IMR-90 (cell line): Measurements from ENCODE around the gene GRK5. TPM values are rescaled to one million over a fixed set of nuclear protein-coding genes. Genes with fewer than 3 reads are reported as not detected.

ENCODE experiments used
- ATAC-seq: fragments of 200-7000 bp; cut with Tn5 transposase; 2 replicates; pipeline ENCODE4 v1.9.1; 2020; ENCODE audit warnings: low read depth, mild to moderate bottlenecking, moderate library complexity
- BruUV-seq: library from RNA; stranded (reverse); fragments of 400-500 nt; replicated peaks from 2 replicates; lab custom pipeline; 2021; lab: Mats Ljungman, UMichigan
- CTCF ChIA-PET: fragments of 300-600 bp; formaldehyde crosslinking; extraction: SDS; loops from one replicate; lab custom pipeline; 2021; ENCODE audit warnings: antibody characterized with exemption; lab: Yijun Ruan, JAX
- POLR2A ChIA-PET: fragments of 300-600 bp; sonication (Branson Sonifier 250); formaldehyde crosslinking; loops from one replicate; lab custom pipeline; 2022; ENCODE audit warnings: antibody characterized with exemption; ENCODE audit not compliant: unreplicated experiment; lab: Charles Lee
- DNase-seq: peaks from one replicate; pipeline ENCODE4 v3.0.0; 2013
- H2AFZ ChIP-seq: replicated peaks from 2 replicates; pipeline ENCODE3; 2013; ENCODE audit warnings: low read length, mild to moderate bottlenecking; ENCODE audit not compliant: poor library complexity
- H2AK5ac ChIP-seq: 2 replicates; pipeline ENCODE4 v1.6.1; 2013; ENCODE audit warnings: low read depth, low read length, inconsistent platforms
- H2AK9ac ChIP-seq: replicated peaks from 2 replicates; pipeline ENCODE3; 2013; ENCODE audit warnings: mild to moderate bottlenecking, low read depth, low read length, moderate library complexity; ENCODE audit not compliant: poor library complexity
- H2BK120ac ChIP-seq: 2 replicates; pipeline ENCODE4 v1.6.1; 2013; ENCODE audit warnings: low read depth, low read length, inconsistent platforms
- H2BK15ac ChIP-seq: 3 replicates; pipeline ENCODE4 v1.6.1; 2013; ENCODE audit warnings: low read depth, low read length, inconsistent platforms
- H2BK20ac ChIP-seq: 2 replicates; pipeline ENCODE4 v1.6.1; 2013; ENCODE audit warnings: low read depth, mild to moderate bottlenecking, inconsistent platforms, low read length, moderate library complexity
- H2BK5ac ChIP-seq: 2 replicates; pipeline ENCODE4 v1.6.1; 2013; ENCODE audit warnings: mild to moderate bottlenecking, low read depth, low read length, inconsistent platforms; ENCODE audit not compliant: poor library complexity, severe bottlenecking
- H3K14ac ChIP-seq: replicated peaks from 2 replicates; pipeline ENCODE4 v1.6.1; 2013; ENCODE audit warnings: low read depth, low read length, inconsistent platforms
- H3K18ac ChIP-seq: 2 replicates; pipeline ENCODE4 v1.6.1; 2013; ENCODE audit warnings: low read depth, low read length, control low read depth
- H3K23ac ChIP-seq: 2 replicates; pipeline ENCODE4 v1.6.1; 2013; ENCODE audit warnings: low read depth, low read length, inconsistent platforms
- H3K27ac ChIP-seq: 2 replicates; pipeline ENCODE4 v1.5.1; 2013; ENCODE audit warnings: mild to moderate bottlenecking, control low read depth, low read length; ENCODE audit not compliant: insufficient read depth
- H3K27me3 ChIP-seq: 2 replicates; pipeline ENCODE4 v1.6.1; 2013; ENCODE audit warnings: low read length; ENCODE audit not compliant: control insufficient read depth, insufficient read depth
- H3K36me3 ChIP-seq: 2 replicates; pipeline ENCODE4 v1.6.1; 2013; ENCODE audit warnings: low read length, mixed read lengths; ENCODE audit not compliant: control insufficient read depth, insufficient read depth
- H3K4ac ChIP-seq: 2 replicates; pipeline ENCODE4 v1.6.1; 2013; ENCODE audit warnings: low read depth, low read length, inconsistent platforms
- H3K4me1 ChIP-seq: 2 replicates; pipeline ENCODE4 v1.6.1; 2013; ENCODE audit warnings: low read length, mixed read lengths; ENCODE audit not compliant: control insufficient read depth, insufficient read depth
- H3K4me2 ChIP-seq: 2 replicates; pipeline ENCODE4 v1.6.1; 2013; ENCODE audit warnings: low read depth, mild to moderate bottlenecking, control low read depth, low read length, moderate library complexity
- H3K4me3 ChIP-seq: 2 replicates; pipeline ENCODE4 v1.5.1; 2013; ENCODE audit warnings: low read depth, mild to moderate bottlenecking, control low read depth, low read length, moderate library complexity; ENCODE audit not compliant: insufficient read depth
- H3K56ac ChIP-seq: 2 replicates; pipeline ENCODE4 v1.6.1; 2013; ENCODE audit warnings: low read length, inconsistent platforms; ENCODE audit not compliant: insufficient read depth; ENCODE audit errors: extremely low read depth
- H3K79me1 ChIP-seq, 2 experiments: 2 replicates each; pipeline ENCODE4 v1.6.1; 2013; ENCODE audit warnings: low read length in 2 of 2, inconsistent platforms in 1 of 2, low read depth in 1 of 2
- H3K9ac ChIP-seq: 2 replicates; pipeline ENCODE4 v1.6.1; 2013; ENCODE audit warnings: low read depth, low read length, control low read depth
- H3K9me1 ChIP-seq: 2 replicates; pipeline ENCODE4 v1.6.1; 2013; ENCODE audit warnings: low read length, inconsistent platforms; ENCODE audit not compliant: insufficient read depth
- H3K9me3 ChIP-seq: 2 replicates; pipeline ENCODE4 v1.6.1; 2013; ENCODE audit warnings: low read length; ENCODE audit not compliant: control insufficient read depth, insufficient read depth
- H4K20me1 ChIP-seq: 2 replicates; pipeline ENCODE4 v1.6.1; 2013; ENCODE audit warnings: low read length, inconsistent platforms; ENCODE audit not compliant: insufficient read depth
- H4K5ac ChIP-seq: 2 replicates; pipeline ENCODE4 v1.6.1; 2013; ENCODE audit warnings: mild to moderate bottlenecking, low read depth, low read length, control low read depth
- H4K8ac ChIP-seq, 2 experiments: 2 replicates each; pipeline ENCODE4 v1.6.1; 2013; ENCODE audit warnings: low read depth in 2 of 2, low read length in 2 of 2, control low read depth in 1 of 2, inconsistent platforms in 1 of 2
- H4K91ac ChIP-seq: 2 replicates; pipeline ENCODE4 v1.6.1; 2013; ENCODE audit warnings: low read depth, low read length, inconsistent platforms; ENCODE audit not compliant: insufficient read depth
- CHD1 ChIP-seq: IDR thresholded peaks from 2 replicates; pipeline ENCODE4 v1.6.1; 2012; ENCODE audit warnings: low read depth, low read length, improper control_type of control experiment
- FOS ChIP-seq: fragments of 150-350 bp; IDR thresholded peaks from 2 replicates; pipeline ENCODE4 v1.6.1; 2016; ENCODE audit warnings: low read depth, low read length
- MAFK ChIP-seq: IDR thresholded peaks from 2 replicates; pipeline ENCODE4 v1.6.1; 2012; ENCODE audit warnings: low read depth, low read length, improper control_type of control experiment
- NFE2L2 ChIP-seq: fragments of 150-350 bp; IDR thresholded peaks from 2 replicates; pipeline ENCODE4 v1.6.1; 2016; ENCODE audit warnings: low read depth, mild to moderate bottlenecking, low read length
- RCOR1 ChIP-seq: IDR thresholded peaks from 2 replicates; pipeline ENCODE4 v1.6.1; 2012; ENCODE audit warnings: mild to moderate bottlenecking, low read length, improper control_type of control experiment; ENCODE audit not compliant: insufficient replicate concordance
- RFX5 ChIP-seq: IDR thresholded peaks from 2 replicates; pipeline ENCODE4 v1.8.0; 2012; ENCODE audit warnings: low read depth, mild to moderate bottlenecking, low read length, moderate library complexity
- WGBS, 2 experiments: methylation state at CpG; one replicate each; pipeline versions ENCODE4 v1.1.5 to v1.1.7; 2013; ENCODE audit warnings: missing lambda C conversion rate in 2 of 2; ENCODE audit not compliant: insufficient read length in 1 of 2; ENCODE audit errors: extremely low coverage in 2 of 2; 5-methylcytosine and 5-hydroxymethylcytosine counted together
- dilution Hi-C: fragments of 300-500 bp; cut with HindIII; formaldehyde crosslinking; loops from one replicate; pipeline ENCODE4 v1.14.3; 2018; ENCODE audit warnings: low sequenced_read_pairs; ENCODE audit not compliant: unreplicated experiment
- in situ Hi-C: fragments of 300-500 bp; cut with MboI; formaldehyde crosslinking; loops from 3 replicates; pipeline ENCODE4 v1.14.3; 2019; ENCODE audit warnings: low sequenced_read_pairs, inconsistent platforms, mixed read lengths
- intact Hi-C: fragments of 100-400 bp; cut with micrococcal nuclease; formaldehyde crosslinking; loops from 2 replicates; pipeline ENCODE4 v1.10.0; 2022
- polyA plus RNA-seq, 3 experiments: library from polyadenylated mRNA; depleted of rRNA; stranded (reverse); fragments of >200 nt; gene quantifications; 2 replicates each; pipeline ENCODE4 v1.2.3, GENCODE V29; 2012; ENCODE audit warnings: low replicate concordance in 1 of 3
- total RNA-seq: library from RNA; depleted of rRNA; stranded (reverse); fragments of >200 nt; gene quantifications from 2 replicates; pipeline ENCODE4 v1.2.3, GENCODE V29; 2012

The GRK5 gene
- total and polyA plus RNA-seq, 2 of the 4 experiments (the other 2 are of a cell fraction): 12.9 to 16.3 TPM

DNA sequence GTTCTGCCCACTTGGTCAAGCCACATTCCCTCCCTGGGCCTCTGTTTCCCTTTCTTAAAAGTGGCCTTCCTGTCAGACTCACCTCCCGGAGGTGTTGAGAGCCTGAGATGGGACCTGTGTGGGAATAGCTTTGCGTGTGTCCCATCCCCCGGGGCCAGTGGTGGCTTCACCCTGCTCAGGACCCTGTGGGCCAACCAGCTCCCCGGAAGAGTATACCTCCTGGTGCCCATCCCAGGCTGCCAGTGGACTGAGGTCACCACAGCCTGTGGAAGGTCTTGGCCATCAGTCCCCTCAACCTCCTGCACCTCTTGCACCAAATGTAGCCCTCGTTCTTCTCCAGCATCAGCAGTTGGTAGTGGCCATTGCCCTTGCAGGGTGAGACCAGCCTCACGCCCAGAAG is 190.0 kb downstream of the GRK5 start:
- H3K79me1 ChIP-seq: peaks cover 24 to 71% of the 10 kb centered on the region in 2 experiments
- H3K27ac ChIP-seq: no peak overlapping the region
- no peak overlapping the region for H2AK9ac ChIP-seq
- H2BK5ac ChIP-seq: no peak overlapping the region
- in situ Hi-C loops: no loop called here
- H3K36me3 ChIP-seq: peaks cover 53% of the 10 kb centered on the region
- H3K9me1 ChIP-seq: peaks cover 32% of the 10 kb centered on the region
- H4K5ac ChIP-seq: no peak overlapping the region
- H3K4me1 ChIP-seq: peaks cover 26% of the 10 kb centered on the region
- H4K20me1 ChIP-seq: peaks cover 10% of the 10 kb centered on the region
- H3K14ac ChIP-seq: no peak overlapping the region
- no peak overlapping the region for H4K8ac ChIP-seq
- CTCF ChIA-PET: no interaction called here
- peak overlapping the region; percentile 46; the same call in 1 of the 2 replicates for H2AK5ac ChIP-seq
- no peak overlapping the region for H2BK20ac ChIP-seq
- H3K9me3 ChIP-seq: no peaks in the 10 kb centered on the region
- no peak overlapping the region for H4K91ac ChIP-seq
- H3K56ac ChIP-seq: no peak overlapping the region
- POLR2A ChIA-PET: no interaction called here
- TF ChIP-seq NFE2L2 (no peak), FOS (no peak), MAFK (no peak), RFX5 (no peak), CHD1 (no peak), RCOR1 (no peak)
- 100% methylated on average over 2 of the region's 6 CpGs; no CpG with 5 or more reads in 1 of the 2 experiments for WGBS, 2 experiments
- BruUV-seq: no TSS peak
- no peaks in the 10 kb centered on the region for H3K27me3 ChIP-seq
- dilution Hi-C loops: no loop called here
- H2AFZ ChIP-seq: no peak overlapping the region
- no peak overlapping the region for H3K4ac ChIP-seq
- DNase-seq (no peak), ATAC-seq (no peak)
- H3K18ac ChIP-seq: no peak overlapping the region
- no peak overlapping the region for H2BK15ac ChIP-seq
- no peak overlapping the region for H2BK120ac ChIP-seq
- H3K4me2 ChIP-seq: no peak overlapping the region
- H3K4me3 ChIP-seq: no peak overlapping the region
- H3K23ac ChIP-seq: no peak overlapping the region
- intact Hi-C loops: no loop called here
- H3K9ac ChIP-seq: no peak overlapping the region
